K562 (cell line): ENCODE data around the gene TRABD2B. TPM values are rescaled to one million over a fixed set of nuclear protein-coding genes. Genes with fewer than 3 reads are reported as not detected.

Experiments
- ATAC-seq: fragments of 200-7000 bp; cut with Tn5 transposase; 3 replicates; pipeline ENCODE4 v1.9.1; 2020; ENCODE audit warnings: moderate library complexity
- BruUV-seq: library from RNA; stranded (reverse); fragments of 400-500 nt; replicated peaks from 2 replicates; lab custom pipeline; 2021; lab: Mats Ljungman, UMichigan
- CTCF ChIA-PET: fragments of 300-600 bp; formaldehyde crosslinking; extraction: SDS; loops from one replicate; lab custom pipeline; 2021; ENCODE audit warnings: low intra/inter-chr PET ratio; lab: Yijun Ruan, JAX
- POLR2A ChIA-PET: fragments of 300-600, 350-650 bp; sonication (Branson Sonifier 250); formaldehyde crosslinking; extraction: SDS; loops from one replicate; lab custom pipeline; 2021; ENCODE audit warnings: antibody characterized with exemption, inconsistent platforms; lab: Yijun Ruan, JAX
- DNase-seq, 4 experiments: peaks; one replicate each; pipeline versions ENCODE4 v3.0.0 to v3.0.0-alpha.2; 2011 to 2018; ENCODE audit warnings: low spot score in 3 of 4, mixed read lengths in 3 of 4; ENCODE audit errors: extremely low read depth in 1 of 4
- FAIRE-seq: peaks from 2 replicates; lab custom pipeline; 2011; peaks lifted over from hg19 to GRCh38; lab: Jason Lieb, UNC
- H2AFZ ChIP-seq: 2 replicates; pipeline ENCODE4 v1.6.0; 2011; ENCODE audit warnings: low read depth, low read length, control low read depth, inconsistent platforms
- H3K27ac ChIP-seq: fragments of 200-600 bp; 3 replicates; pipeline ENCODE4 v1.8.0; 2011; ENCODE audit warnings: low read depth, mild to moderate bottlenecking, control low read depth, inconsistent platforms, low read length, moderate library complexity, mixed read lengths; ENCODE audit errors: extremely low read depth
- H3K27me3 ChIP-seq, 2 experiments: fragments of 300-600 bp in 1 of 2; 2 replicates in 1 of 2; 3 replicates in 1 of 2; pipeline versions ENCODE4 v1.6.0 to v1.8.0; 2011; ENCODE audit warnings: inconsistent platforms in 2 of 2, low read length in 2 of 2, mild to moderate bottlenecking in 1 of 2, mixed read lengths in 1 of 2, moderate library complexity in 1 of 2; ENCODE audit not compliant: control insufficient read depth in 2 of 2, insufficient read depth in 2 of 2
- H3K36me3 ChIP-seq: fragments of 300-600 bp; 3 replicates; pipeline ENCODE4 v1.8.0; 2011; ENCODE audit warnings: mild to moderate bottlenecking, low read length, inconsistent platforms; ENCODE audit not compliant: control insufficient read depth, insufficient read depth
- H3K4me1 ChIP-seq, 2 experiments: fragments of 200-600 bp in 1 of 2; replicated peaks in 1 of 2; 2 replicates in 1 of 2; 3 replicates in 1 of 2; pipeline versions ENCODE4 v1.5.1 to v1.8.0; 2011; ENCODE audit warnings: inconsistent platforms in 2 of 2, low read length in 2 of 2, mild to moderate bottlenecking in 1 of 2, mixed read lengths in 1 of 2, moderate library complexity in 1 of 2; ENCODE audit not compliant: control insufficient read depth in 2 of 2, insufficient read depth in 2 of 2
- H3K4me2 ChIP-seq: 2 replicates; pipeline ENCODE4 v1.6.1; 2011; ENCODE audit warnings: low read length, control low read depth, inconsistent platforms, mixed read lengths; ENCODE audit not compliant: insufficient read depth
- H3K4me3 ChIP-seq: fragments of 200-600 bp; sonication (generic), shearing (Covaris generic); 2 replicates; pipeline ENCODE4 v1.5.1; 2016; ENCODE audit warnings: control low read depth, inconsistent platforms
- H3K79me2 ChIP-seq: fragments of 200-600 bp; 3 replicates; pipeline ENCODE4 v1.8.0; 2011; ENCODE audit warnings: low read length, inconsistent platforms; ENCODE audit not compliant: control insufficient read depth, insufficient read depth
- H3K9ac ChIP-seq, 2 experiments: 2 replicates each; pipeline versions ENCODE4 v1.6.0 to v1.6.1; 2011; ENCODE audit warnings: low read depth in 2 of 2, low read length in 2 of 2, control low read depth in 1 of 2, inconsistent platforms in 1 of 2, mild to moderate bottlenecking in 1 of 2, mixed read lengths in 1 of 2; ENCODE audit not compliant: insufficient read depth in 1 of 2
- H3K9me1 ChIP-seq: one replicate; pipeline ENCODE4 v1.6.0; 2011; ENCODE audit warnings: inconsistent platforms, mild to moderate bottlenecking, low read length, moderate library complexity; ENCODE audit not compliant: control insufficient read depth, insufficient read depth
- H3K9me3 ChIP-seq: replicated peaks from 2 replicates; pipeline ENCODE4 v1.5.1; 2011; ENCODE audit warnings: low read depth, low read length, inconsistent platforms; ENCODE audit not compliant: control insufficient read depth, insufficient read depth
- H4K20me1 ChIP-seq: replicated peaks from 2 replicates; pipeline ENCODE4 v1.6.1; 2011; ENCODE audit warnings: low read length, inconsistent platforms, mixed read lengths; ENCODE audit not compliant: control insufficient read depth, insufficient read depth
- HDAC8 ChIP-seq: fragments of 450-650 bp; IDR thresholded peaks from 2 replicates; pipeline ENCODE4 v1.6.1; 2016; ENCODE audit warnings: mild to moderate bottlenecking, missing genetic modification characterization, moderate library complexity, missing compliant biosample characterization
- HMG20A ChIP-seq: fragments of 450-650 bp; formaldehyde crosslinking; conservative IDR thresholded peaks from 2 replicates; pipeline ENCODE4 v1.4.0; 2020; ENCODE audit warnings: mild to moderate bottlenecking, mixed read lengths
- IRF9 ChIP-seq: fragments of 450-650 bp; IDR thresholded peaks from 2 replicates; pipeline ENCODE4 v1.6.1; 2016; ENCODE audit warnings: missing biosample characterization, missing genetic modification characterization
- MECOM ChIP-seq: fragments of 250-450 bp; sonication (Bioruptor Pico); IDR thresholded peaks from 2 replicates; pipeline ENCODE4 v1.8.0; 2022; ENCODE audit warnings: inconsistent platforms
- SP2 ChIP-seq: IDR thresholded peaks from 2 replicates; pipeline ENCODE4 v1.6.1; 2011; ENCODE audit warnings: mild to moderate bottlenecking, low read depth, low read length, moderate library complexity; ENCODE audit not compliant: poor library complexity, severe bottlenecking; ENCODE audit errors: extremely low read depth
- TAF15 ChIP-seq: fragments of 200-400 bp; formaldehyde crosslinking; IDR thresholded peaks from 2 replicates; pipeline ENCODE4 v1.6.1; 2017; ENCODE audit warnings: mild to moderate bottlenecking, low read depth, low read length, moderate library complexity
- ZBTB1 ChIP-seq: sonication (generic); formaldehyde crosslinking; IDR thresholded peaks from 2 replicates; pipeline ENCODE4 v1.8.1; 2023; ENCODE audit warnings: missing genetic modification reagents, low read depth, mild to moderate bottlenecking, borderline replicate concordance
- ZKSCAN8 ChIP-seq: fragments of 200-800 bp; sonication (Bioruptor generic); IDR thresholded peaks from 2 replicates; pipeline ENCODE4 v1.6.1; 2016; ENCODE audit warnings: missing genetic modification characterization, missing compliant biosample characterization
- ZNF644 ChIP-seq: fragments of 200-800 bp; sonication (Bioruptor generic); IDR thresholded peaks from 2 replicates; pipeline ENCODE4 v1.6.1; 2016; ENCODE audit warnings: low read depth, missing genetic modification characterization, missing compliant biosample characterization
- ZNF77 ChIP-seq: fragments of 250-450 bp; sonication (Bioruptor Pico); IDR thresholded peaks from 2 replicates; pipeline ENCODE4 v1.5.0; 2020
- WGBS: fragments of 100-300 bp; shearing (Covaris generic); methylation state at CpG from one replicate; pipeline ENCODE4 v1.1.6; 2016; ENCODE audit warnings: low coverage, mixed read lengths; ENCODE audit not compliant: insufficient coverage; ENCODE audit errors: missing lambda C conversion rate; 5-methylcytosine and 5-hydroxymethylcytosine counted together
- in situ Hi-C: fragments of 300-500 bp; cut with MboI; formaldehyde crosslinking; loops from 4 replicates; pipeline ENCODE4 v1.15.0; 2018; ENCODE audit warnings: inconsistent platforms, mixed read lengths
- intact Hi-C: fragments of 100-400 bp; cut with micrococcal nuclease; formaldehyde crosslinking; loops from 2 replicates; pipeline ENCODE4 v1.14.2; 2022
- polyA plus RNA-seq, 8 experiments: library from polyadenylated mRNA; depleted of rRNA in 4 of 8; stranded (reverse) in 5 of 8; unstranded in 3 of 8; fragments of >200 nt; fragmentation: Nextera tagmentation in 2 of 8; fragmentation: Illumina TruSeq in 1 of 8; extraction: Ambion mirVana in 2 of 8; extraction: Trizol in 1 of 8; gene quantifications; 2 replicates each; pipeline versions ENCODE4 v1.2.1 to v1.2.3, GENCODE V29; 2011 to 2014; ENCODE audit warnings: inconsistent platforms in 1 of 8, missing spikeins in 1 of 8
- total RNA-seq, 7 experiments: library from RNA; depleted of rRNA in 6 of 7; stranded (reverse); fragments of >200 nt in 6 of 7; fragmentation: Illumina TruSeq in 2 of 7; extraction: Trizol in 2 of 7; gene quantifications; 2 replicates each; pipeline versions ENCODE4 v1.2.1 to v1.2.3, GENCODE V29; 2011 to 2021; ENCODE audit warnings: low replicate concordance in 1 of 7
- TF ChIP-seq, protein P1 (sequence below): fragments of 450-650 bp; formaldehyde crosslinking; IDR thresholded peaks from 2 replicates; pipeline ENCODE4 v1.4.0; 2020; ENCODE audit warnings: mild to moderate bottlenecking, moderate library complexity

The TRABD2B gene
- total and polyA plus RNA-seq, 9 of the 15 experiments (the other 6 are each of a cell fraction or from before 2014, with no cell fraction given), result not detected

DNA sequence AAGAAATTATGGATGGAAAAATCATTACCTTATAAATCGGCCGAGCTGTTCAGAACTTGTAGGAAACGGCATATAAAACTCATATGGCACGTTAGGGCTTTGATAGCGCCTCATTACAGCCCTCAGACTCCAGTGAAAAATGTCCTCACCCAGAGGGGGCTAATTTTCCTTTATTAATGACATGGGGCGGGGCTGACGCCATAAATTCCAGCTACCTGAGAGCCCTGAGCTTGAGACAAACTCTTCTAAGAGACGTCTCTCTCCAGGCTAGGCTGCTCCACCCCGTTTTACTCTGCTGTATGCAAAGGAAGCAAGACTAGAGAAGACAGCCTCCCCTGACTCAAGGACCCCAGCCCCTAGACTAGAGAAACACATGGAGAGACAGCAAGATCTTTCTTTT, 149.4 kb downstream of the TRABD2B start:
- Histone ChIP-seq H3K27me3 (peaks cover 4 to 50% of the 10 kb centered on the region in 2 experiments; a peak in 2 of 5 replicates), H2AFZ (no peak overlapping the region), H4K20me1 (0 out of 2 replicates have a peak, but pooled peaks cover 2% of the 10 kb centered on the region), H3K36me3 (no peaks in the 10 kb centered on the region), H3K9me3 (no peaks in the 10 kb centered on the region), H3K9ac (no peak overlapping the region), H3K4me2 (no peak overlapping the region), H3K79me2 (no peaks in the 10 kb centered on the region), H3K4me1 (no peaks in the 10 kb centered on the region), H3K4me3 (no peak overlapping the region), H3K9me1 (no peaks in the 10 kb centered on the region), H3K27ac (no peak overlapping the region)
- FAIRE-seq (no peak), DNase-seq (no peak), ATAC-seq (no peak)
- 0% methylated on average over 9 of the region's 9 CpGs for WGBS
- in situ Hi-C loops, result no loop called here
- ChIA-PET POLR2A (interaction anchor here (0.6 kb wide), 2 partner anchors 14 to 70 kb away, joined by 3 read pairs; no protein-coding TSS in a partner anchor), CTCF (no interaction called here)
- intact Hi-C loops, result no loop called here
- BruUV-seq, result no TSS peak
- no peak for TF ChIP-seq ZBTB1

DNA sequence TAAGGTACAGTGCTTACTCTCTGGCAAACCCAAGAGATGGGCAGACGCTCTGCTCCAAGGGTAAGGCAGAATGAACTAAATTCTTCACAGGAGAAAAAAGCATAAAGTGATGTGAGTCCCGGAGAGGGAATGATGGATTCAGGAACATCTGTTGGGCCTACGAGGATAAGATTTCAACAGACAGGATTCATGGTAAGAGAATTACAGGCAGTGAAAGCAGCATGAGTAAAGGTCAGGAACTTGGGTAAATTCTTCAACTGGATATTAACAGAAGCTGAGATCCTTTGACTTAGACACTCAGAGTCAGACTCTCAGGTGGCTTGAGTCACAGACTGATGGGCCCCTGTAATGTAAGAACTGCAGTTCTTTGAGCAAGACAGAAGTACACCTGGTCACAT, 152.6 kb downstream of the TRABD2B start:
- no peaks in the 10 kb centered on the region for H3K36me3 ChIP-seq
- TF ChIP-seq ZNF77 (CRISPR knock-in tag) (no peak), HMG20A (CRISPR knock-in tag) (no peak), ZNF644 (tag) (no peak), ZKSCAN8 (CRISPR knock-in tag) (no peak), IRF9 (tag) (no peak), MECOM (CRISPR knock-in tag) (no peak), TAF15 (no peak), HDAC8 (tag) (no peak), SP2 (no peak)
- TF ChIP-seq, protein P1, sequence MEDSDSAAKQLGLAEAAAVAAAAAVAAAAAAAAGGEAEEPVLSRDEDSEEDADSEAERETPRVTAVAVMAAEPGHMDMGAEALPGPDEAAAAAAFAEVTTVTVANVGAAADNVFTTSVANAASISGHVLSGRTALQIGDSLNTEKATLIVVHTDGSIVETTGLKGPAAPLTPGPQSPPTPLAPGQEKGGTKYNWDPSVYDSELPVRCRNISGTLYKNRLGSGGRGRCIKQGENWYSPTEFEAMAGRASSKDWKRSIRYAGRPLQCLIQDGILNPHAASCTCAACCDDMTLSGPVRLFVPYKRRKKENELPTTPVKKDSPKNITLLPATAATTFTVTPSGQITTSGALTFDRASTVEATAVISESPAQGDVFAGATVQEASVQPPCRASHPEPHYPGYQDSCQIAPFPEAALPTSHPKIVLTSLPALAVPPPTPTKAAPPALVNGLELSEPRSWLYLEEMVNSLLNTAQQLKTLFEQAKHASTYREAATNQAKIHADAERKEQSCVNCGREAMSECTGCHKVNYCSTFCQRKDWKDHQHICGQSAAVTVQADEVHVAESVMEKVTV (CRISPR knock-in tag), result no peak

More for the DNA sequence above, 152.6 kb downstream of the TRABD2B start:
- H3K9me3 ChIP-seq, result no peaks in the 10 kb centered on the region
- no peak for FAIRE-seq
- ATAC-seq, result no peak
- no peaks in the 10 kb centered on the region for H3K4me1 ChIP-seq
- POLR2A ChIA-PET, result no interaction called here
- H3K4me3 ChIP-seq, result no peak overlapping the region
- in situ Hi-C loops, result no loop called here
- no peak for DNase-seq
- H3K4me2 ChIP-seq, result no peak overlapping the region
- no peaks in the 10 kb centered on the region for H3K9me1 ChIP-seq
- H4K20me1 ChIP-seq, result 0 out of 2 replicates have a peak, but pooled peaks cover 2% of the 10 kb centered on the region
- 0% methylated on average over 3 of the region's 3 CpGs for WGBS
- no peak overlapping the region for H3K9ac ChIP-seq
- peaks cover 4 to 34% of the 10 kb centered on the region in 2 experiments; a peak in 3 of 5 replicates for H3K27me3 ChIP-seq
- H3K27ac ChIP-seq, result no peak overlapping the region
- H3K79me2 ChIP-seq, result no peaks in the 10 kb centered on the region
- H2AFZ ChIP-seq, result no peak overlapping the region
- CTCF ChIA-PET, result no interaction called here
- no TSS peak for BruUV-seq
- intact Hi-C loops, result no loop called here
